Cardiac muscle cell (in vitro differentiated cells and primary cell): ENCODE data around the gene ZBED1. TPM values are rescaled to one million over a fixed set of nuclear protein-coding genes. Genes with fewer than 3 reads are reported as not detected.
"Not testable (repeated sequence)": the region's sequence is repeated elsewhere in the genome, so short reads cannot be mapped to it uniquely, and the experiment has no call there.

Experiments used
- DNase-seq, 2 donors: peaks; one replicate each; pipeline versions ENCODE4 v3.0.0 to v3.0.0-alpha.2; 2010 to 2017; ENCODE audit warnings: low read depth in 1 of 2, low spot score in 1 of 2
- H3K27ac ChIP-seq: fragments of 200-600 bp; sonication (generic); 2 replicates; pipeline ENCODE4 v1.5.1; 2016
- H3K27me3 ChIP-seq: fragments of 200-600 bp; sonication (generic); 2 replicates; pipeline ENCODE4 v1.6.0; 2016; ENCODE audit warnings: control low read depth
- H3K36me3 ChIP-seq: fragments of 200-600 bp; sonication (generic); 2 replicates; pipeline ENCODE4 v1.5.1; 2016; ENCODE audit warnings: control low read depth
- H3K4me1 ChIP-seq: fragments of 200-600 bp; sonication (generic); 2 replicates; pipeline ENCODE4 v1.8.1; 2017; ENCODE audit warnings: low read depth, mild to moderate bottlenecking, mixed run types
- H3K4me3 ChIP-seq: fragments of 200-600 bp; sonication (generic); 2 replicates; pipeline ENCODE4 v1.5.1; 2016; ENCODE audit warnings: mild to moderate bottlenecking
- H3K9me3 ChIP-seq: fragments of 200-600 bp; sonication (generic); 2 replicates; pipeline ENCODE4 v1.5.1; 2017; ENCODE audit warnings: low read depth, mild to moderate bottlenecking, control low read depth
- polyA plus RNA-seq: library from polyadenylated mRNA; unstranded; fragments of >200 nt; fragmentation: Nextera tagmentation; extraction: Ambion mirVana; gene quantifications from 2 replicates; pipeline ENCODE4 v1.2.1, GENCODE V29; 2016
- total RNA-seq: library from RNA; depleted of rRNA; stranded (reverse); fragments of >200 nt; gene quantifications from 2 replicates; pipeline ENCODE4 v1.2.3, GENCODE V29; 2016
- TF ChIP-seq, protein P1 (sequence below): IDR thresholded peaks from 2 replicates; pipeline ENCODE4 v1.5.1; 2012; ENCODE audit warnings: low read depth, mild to moderate bottlenecking, low read length

Gene ZBED1
- total and polyA plus RNA-seq, 2 experiments from 2014 or later, result 21.0 to 32.3 TPM

DNA sequence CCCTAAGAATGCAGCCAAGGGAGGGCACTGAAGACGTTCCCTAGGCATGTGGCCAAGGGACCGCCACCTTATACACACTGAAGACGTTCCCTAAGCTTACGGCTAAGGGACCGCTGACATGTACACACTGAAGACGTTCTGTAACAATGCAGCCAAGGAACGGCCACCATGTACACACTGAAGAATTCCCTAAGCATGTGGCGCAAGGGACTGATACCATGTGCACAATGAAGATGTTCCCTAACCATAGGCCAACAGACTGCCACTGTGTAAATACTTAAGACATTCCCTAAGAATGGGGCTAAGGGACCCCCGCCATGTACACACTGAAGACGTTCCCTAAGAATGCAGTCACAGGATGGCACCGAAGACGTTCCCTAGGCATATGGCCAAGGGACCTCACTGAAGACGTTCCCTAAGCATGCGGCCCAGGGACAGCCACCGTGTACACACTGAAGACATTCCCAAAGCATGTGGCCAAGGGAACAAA is 36.1 kb downstream of the ZBED1 start:
- no peak for DNase-seq
- Histone ChIP-seq H3K27ac (no peak overlapping the region), H3K4me1 (no peaks in the 10 kb centered on the region), H3K27me3 (no peaks in the 10 kb centered on the region), H3K9me3 (no peaks in the 10 kb centered on the region), H3K4me3 (no peak overlapping the region), H3K36me3 (no peaks in the 10 kb centered on the region)
- TF ChIP-seq, protein P1, sequence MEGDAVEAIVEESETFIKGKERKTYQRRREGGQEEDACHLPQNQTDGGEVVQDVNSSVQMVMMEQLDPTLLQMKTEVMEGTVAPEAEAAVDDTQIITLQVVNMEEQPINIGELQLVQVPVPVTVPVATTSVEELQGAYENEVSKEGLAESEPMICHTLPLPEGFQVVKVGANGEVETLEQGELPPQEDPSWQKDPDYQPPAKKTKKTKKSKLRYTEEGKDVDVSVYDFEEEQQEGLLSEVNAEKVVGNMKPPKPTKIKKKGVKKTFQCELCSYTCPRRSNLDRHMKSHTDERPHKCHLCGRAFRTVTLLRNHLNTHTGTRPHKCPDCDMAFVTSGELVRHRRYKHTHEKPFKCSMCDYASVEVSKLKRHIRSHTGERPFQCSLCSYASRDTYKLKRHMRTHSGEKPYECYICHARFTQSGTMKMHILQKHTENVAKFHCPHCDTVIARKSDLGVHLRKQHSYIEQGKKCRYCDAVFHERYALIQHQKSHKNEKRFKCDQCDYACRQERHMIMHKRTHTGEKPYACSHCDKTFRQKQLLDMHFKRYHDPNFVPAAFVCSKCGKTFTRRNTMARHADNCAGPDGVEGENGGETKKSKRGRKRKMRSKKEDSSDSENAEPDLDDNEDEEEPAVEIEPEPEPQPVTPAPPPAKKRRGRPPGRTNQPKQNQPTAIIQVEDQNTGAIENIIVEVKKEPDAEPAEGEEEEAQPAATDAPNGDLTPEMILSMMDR, result no peak

DNA sequence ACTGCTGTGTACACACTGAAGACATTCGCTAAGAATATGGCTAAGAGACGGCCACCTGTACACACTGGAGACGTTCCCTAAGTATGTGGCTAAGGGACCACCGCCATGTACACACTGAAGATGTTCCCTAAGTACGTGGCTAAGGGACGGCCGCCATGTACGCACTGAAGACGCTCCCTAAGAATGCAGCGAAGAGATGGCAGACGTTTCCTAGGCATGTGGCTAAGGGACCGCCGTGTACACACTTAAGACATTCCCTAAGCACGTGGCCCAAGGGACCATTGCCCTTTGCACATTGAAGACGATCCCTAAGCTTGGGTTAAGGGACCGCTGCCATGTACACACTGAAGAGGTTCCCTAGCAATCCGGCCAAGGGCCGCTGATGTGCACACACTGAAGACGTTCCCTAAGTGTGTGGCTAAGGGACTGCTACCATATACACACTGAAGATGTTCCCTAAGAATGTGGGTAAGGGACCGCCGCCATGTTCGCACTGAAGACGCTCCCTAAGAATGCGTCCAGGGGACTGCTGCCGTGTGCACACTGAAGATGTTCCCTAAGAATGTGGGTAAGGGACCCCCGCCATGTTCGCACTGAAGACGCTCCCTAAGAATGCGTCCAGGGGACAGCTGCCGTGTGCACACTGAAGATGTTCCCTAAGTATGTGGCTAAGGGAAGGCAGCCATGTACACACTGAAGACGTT is 36.7 kb downstream of the ZBED1 start:
- no peak for DNase-seq
- Histone ChIP-seq H3K27ac (no peak overlapping the region), H3K4me3 (no peak overlapping the region), H3K9me3 (no peaks in the 10 kb centered on the region), H3K4me1 (no peaks in the 10 kb centered on the region), H3K36me3 (no peaks in the 10 kb centered on the region), H3K27me3 (no peaks in the 10 kb centered on the region)
- TF ChIP-seq, protein P1, result no peak

GRCh38 chrX:2463481-2463880 is 37.3 kb downstream of the ZBED1 start:
- not testable (repeated sequence) for H3K4me3 ChIP-seq, H3K27ac ChIP-seq, H3K4me1 ChIP-seq, H3K9me3 ChIP-seq, H3K27me3 ChIP-seq, H3K36me3 ChIP-seq
- DNase-seq, result peak in 1 of 2 donors; percentile 81

DNA sequence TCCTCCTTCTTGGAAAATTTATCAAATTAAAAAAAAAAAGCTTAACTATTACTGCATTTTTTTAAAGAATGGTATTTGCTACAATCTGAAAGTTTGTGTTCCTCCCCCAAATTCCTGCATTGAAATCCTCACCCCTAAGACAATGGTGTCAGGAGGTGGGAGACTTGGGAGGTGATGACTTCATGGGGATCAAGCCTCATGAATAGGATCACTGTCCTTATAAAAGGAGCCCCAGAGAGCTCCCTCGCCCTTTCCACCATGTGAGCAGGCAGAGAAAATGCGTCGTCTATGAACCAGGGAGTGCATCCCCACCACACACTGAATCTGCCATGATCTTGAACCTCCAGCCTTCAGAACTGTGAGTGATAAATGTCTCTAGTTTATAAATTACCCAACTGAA is 38.0 kb downstream of the ZBED1 start:
- H3K9me3 ChIP-seq, result no peaks in the 10 kb centered on the region
- H3K36me3 ChIP-seq, result no peaks in the 10 kb centered on the region
- no peaks in the 10 kb centered on the region for H3K4me1 ChIP-seq
- TF ChIP-seq, protein P1, result no peak
- no peak overlapping the region for H3K27ac ChIP-seq
- H3K4me3 ChIP-seq, result no peak overlapping the region
- no peaks in the 10 kb centered on the region for H3K27me3 ChIP-seq
- peak in 1 of 2 donors; percentile 49 for DNase-seq

DNA sequence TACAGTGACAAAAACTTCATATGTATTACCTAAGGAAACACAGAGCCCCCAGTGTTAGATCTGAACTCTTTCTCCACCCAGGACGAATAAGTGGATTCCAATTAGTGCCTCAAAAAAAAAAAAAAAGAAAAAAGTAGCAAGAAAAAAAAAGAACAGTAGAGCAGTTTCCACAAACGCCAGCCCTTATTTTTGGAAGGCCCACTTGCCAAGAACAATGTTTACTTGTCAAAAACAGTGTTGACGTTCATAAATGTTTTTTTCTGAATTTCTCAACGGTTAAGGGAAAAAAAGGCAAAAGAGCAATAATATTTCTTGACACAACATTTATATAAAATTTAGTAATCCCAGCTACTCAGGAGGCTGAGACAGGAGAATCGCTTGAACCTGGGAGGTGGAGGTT is 38.7 kb downstream of the ZBED1 start:
- Histone ChIP-seq H3K27me3 (no peaks in the 10 kb centered on the region), H3K36me3 (no peaks in the 10 kb centered on the region)

GRCh38 chrX:2461711-2462016 is 39.1 kb downstream of the ZBED1 start:
- no peak overlapping the region for H3K4me3 ChIP-seq
- TF ChIP-seq, protein P1, result no peak
- H3K27ac ChIP-seq, result no peak overlapping the region
- H3K27me3 ChIP-seq, result no peaks in the 10 kb centered on the region
- H3K36me3 ChIP-seq, result no peaks in the 10 kb centered on the region
- no peak for DNase-seq
- H3K9me3 ChIP-seq, result no peaks in the 10 kb centered on the region
- no peaks in the 10 kb centered on the region for H3K4me1 ChIP-seq

More for the DNA sequence above, 38.7 kb downstream of the ZBED1 start:
- no peak overlapping the region for H3K27ac ChIP-seq
- no peak overlapping the region for H3K4me3 ChIP-seq
- H3K9me3 ChIP-seq, result no peaks in the 10 kb centered on the region
- TF ChIP-seq, protein P1, result no peak
- no peak for DNase-seq
- H3K4me1 ChIP-seq, result no peaks in the 10 kb centered on the region

DNA sequence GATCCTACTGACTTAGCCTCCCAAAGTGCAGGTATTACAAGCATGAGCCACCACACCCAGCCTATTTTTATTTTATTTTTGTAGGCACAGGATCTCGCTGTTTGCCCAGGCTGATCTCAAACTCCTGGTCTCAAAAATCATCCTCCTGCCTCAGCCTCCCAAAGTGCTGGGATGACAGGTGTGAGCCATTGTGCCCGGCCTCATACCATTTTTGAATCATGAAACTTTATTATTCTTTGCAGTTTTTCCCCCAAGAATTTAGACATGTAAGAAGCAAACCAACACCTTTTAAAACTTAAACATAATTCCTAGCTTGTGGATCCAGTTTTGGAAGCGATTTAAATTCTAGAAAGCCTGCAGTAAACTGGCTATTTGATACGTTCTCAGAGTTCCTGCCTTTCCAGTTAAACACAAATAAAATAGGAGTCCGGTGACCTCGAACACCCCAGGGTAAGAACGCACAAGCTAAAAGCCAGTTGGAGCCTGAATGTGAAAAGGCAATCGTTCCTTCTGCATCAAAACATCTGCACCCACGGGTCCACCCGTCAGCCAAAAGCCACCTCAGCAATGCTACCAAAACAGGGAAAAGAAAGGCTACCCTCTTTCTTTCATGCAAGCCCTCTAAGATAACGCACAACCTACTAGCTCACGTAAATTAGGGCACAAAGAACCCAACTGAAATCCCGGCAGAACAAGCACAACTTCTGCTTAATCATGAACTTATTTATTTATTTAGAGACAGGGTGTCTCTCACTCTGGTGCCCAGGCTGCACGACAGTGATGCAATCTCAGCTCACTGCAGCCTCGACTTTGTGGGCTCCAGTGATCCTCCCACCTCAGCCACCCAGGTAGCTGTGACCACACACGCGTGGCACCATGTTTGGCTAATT is 39.7 kb downstream of the ZBED1 start:
- H3K27me3 ChIP-seq, H3K9me3 ChIP-seq, DNase-seq, H3K36me3 ChIP-seq, H3K27ac ChIP-seq, H3K4me1 ChIP-seq, H3K4me3 ChIP-seq: not testable (repeated sequence)

GRCh38 chrX:2460048-2460447 is 40.7 kb downstream of the ZBED1 start:
- not testable (repeated sequence) for H3K36me3 ChIP-seq, H3K4me3 ChIP-seq, H3K4me1 ChIP-seq, H3K27me3 ChIP-seq, DNase-seq, H3K9me3 ChIP-seq
- peak overlapping the region; percentile 54 for H3K27ac ChIP-seq
